ENCODE measurements around the gene GPATCH8.

The GPATCH8 gene

GRCh38 chr17:44351961-44352827, 151.0 kb downstream of the GPATCH8 start:
- no peak for DNase-seq

DNA sequence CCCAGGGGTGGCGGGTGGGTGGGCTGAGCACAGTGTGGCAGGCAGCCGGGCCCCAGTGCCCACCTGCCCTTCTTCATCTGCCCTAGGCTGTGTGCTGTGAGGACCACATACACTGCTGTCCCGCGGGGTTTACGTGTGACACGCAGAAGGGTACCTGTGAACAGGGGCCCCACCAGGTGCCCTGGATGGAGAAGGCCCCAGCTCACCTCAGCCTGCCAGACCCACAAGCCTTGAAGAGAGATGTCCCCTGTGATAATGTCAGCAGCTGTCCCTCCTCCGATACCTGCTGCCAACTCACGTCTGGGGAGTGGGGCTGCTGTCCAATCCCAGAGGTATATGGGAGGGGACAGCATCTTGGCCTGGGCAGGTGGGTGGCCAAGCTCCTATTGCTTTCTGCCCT, 151.7 kb downstream of the GPATCH8 start:
- no peak for DNase-seq

- peak in 1 of 2 experiments; percentile 48 for DNase-seq
Measured at GRCh38 chr17:44350733-44351226, 152.4 kb downstream of the GPATCH8 start.

- DNase-seq, result no peak
Measured at GRCh38 chr17:44349553-44350070, 153.6 kb downstream of the GPATCH8 start.

- no peak for DNase-seq
Measured at GRCh38 chr17:44348988-44349364, 154.2 kb downstream of the GPATCH8 start.

DNA sequence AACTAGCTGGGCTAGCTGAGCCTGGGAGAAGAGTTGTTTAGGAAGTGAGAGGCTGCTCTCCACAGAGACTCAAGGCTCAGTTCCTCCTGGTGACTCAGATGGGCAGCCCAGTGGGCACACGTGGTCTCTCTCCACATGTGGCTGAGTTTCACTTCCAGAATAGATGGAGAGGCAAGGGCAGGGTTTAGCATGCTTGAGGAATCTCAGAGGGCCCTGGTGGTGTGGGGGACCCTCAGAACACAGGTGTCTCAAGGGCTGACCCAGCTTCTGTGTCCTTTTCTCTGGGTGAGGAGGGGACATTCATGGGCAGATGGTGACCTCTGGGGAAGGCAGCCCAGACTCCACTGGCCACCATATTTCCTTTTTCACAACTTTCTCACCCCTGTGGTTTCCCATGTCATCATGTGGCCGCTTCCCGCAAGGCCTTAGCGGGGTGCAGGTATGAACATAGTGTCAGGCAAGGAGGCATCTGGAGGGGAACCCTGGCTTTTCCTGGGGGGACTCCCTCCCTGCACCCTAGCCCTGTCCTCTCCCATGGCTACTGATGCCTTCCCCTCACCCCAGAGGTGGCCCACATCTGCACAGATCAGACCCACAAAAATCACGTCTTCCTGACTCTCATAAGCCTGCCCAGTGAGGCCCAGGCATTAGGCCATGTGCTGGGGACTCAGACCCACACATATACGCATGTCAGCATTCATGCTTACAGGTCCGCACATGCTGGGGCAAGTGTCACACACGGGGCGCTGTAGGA, 154.8 kb downstream of the GPATCH8 start:
- no peak for DNase-seq
